ENCODE data around the gene LDB2.

The LDB2 gene

GRCh38 chr4:16897991-16898827 is at the start of gene LDB2:
TSS of gene LDB2 (minus strand) at chr4:16898645.
- peaks cover 82% of the 10 kb centered on the region for H3K4me1 Mint-ChIP-seq
- peak; percentile 69 for DNase-seq

GRCh38 chr4:16942491-16942890 is 44.0 kb upstream of the LDB2 start:
- Mint-ChIP-seq H3K9me3 (peaks cover 16% of the 10 kb centered on the region), H3K27ac (peak overlapping the region; percentile 22), H3K27me3 (ENCODE audit: low read depth, poor library complexity) (no peaks in the 10 kb centered on the region), H3K4me1 (peaks cover 6% of the 10 kb centered on the region), H3K36me3 (ENCODE audit: low read depth) (peaks cover 7% of the 10 kb centered on the region), H3K4me3 (no peak overlapping the region)
- TF ChIP-seq CTCF (IDR thresholded peaks at IDR 0.05), result no peak
- no peak for DNase-seq

More at GRCh38 chr4:16897991-16898827, at the start of gene LDB2:
- Mint-ChIP-seq H3K36me3 (ENCODE audit: low read depth) (no peaks in the 10 kb centered on the region), H3K4me3 (peak within 1 kb of the TSS; percentile 97), H3K27ac (peak within 1 kb of the TSS; percentile 95), H3K9me3 (no peaks in the 10 kb centered on the region), H3K27me3 (ENCODE audit: low read depth, poor library complexity) (peaks cover 2% of the 10 kb centered on the region)
- no peak for TF ChIP-seq CTCF (IDR thresholded peaks at IDR 0.05)

GRCh38 chr4:16939178-16939577 is 40.7 kb upstream of the LDB2 start:
- no peak for TF ChIP-seq CTCF (IDR thresholded peaks at IDR 0.05)
- Mint-ChIP-seq H3K27me3 (ENCODE audit: low read depth, poor library complexity) (peaks cover 3% of the 10 kb centered on the region), H3K4me3 (no peak overlapping the region), H3K27ac (no peak overlapping the region), H3K4me1 (peaks cover 6% of the 10 kb centered on the region), H3K9me3 (peaks cover 17% of the 10 kb centered on the region), H3K36me3 (ENCODE audit: low read depth) (peaks cover 7% of the 10 kb centered on the region)
- no peak for DNase-seq

- Mint-ChIP-seq H3K9me3 (peaks cover 20% of the 10 kb centered on the region), H3K4me3 (no peak overlapping the region), H3K36me3 (ENCODE audit: low read depth) (peaks cover 7% of the 10 kb centered on the region), H3K27ac (no peak overlapping the region), H3K4me1 (peaks cover 6% of the 10 kb centered on the region), H3K27me3 (ENCODE audit: low read depth, poor library complexity) (peaks cover 3% of the 10 kb centered on the region)
- no peak for DNase-seq
- no peak for TF ChIP-seq CTCF (IDR thresholded peaks at IDR 0.05)
Observed at GRCh38 chr4:16938512-16939040, 40.1 kb upstream of the LDB2 start.

- peaks cover 12% of the 10 kb centered on the region for H3K4me1 Mint-ChIP-seq
- H3K27ac Mint-ChIP-seq, result no peak overlapping the region
- TF ChIP-seq CTCF (IDR thresholded peaks at IDR 0.05), result no peak
- peaks cover 8% of the 10 kb centered on the region for H3K9me3 Mint-ChIP-seq
- no peaks in the 10 kb centered on the region for H3K36me3 Mint-ChIP-seq (ENCODE audit: low read depth)
- H3K27me3 Mint-ChIP-seq (ENCODE audit: low read depth, poor library complexity), result peaks cover 3% of the 10 kb centered on the region
- no peak overlapping the region for H3K4me3 Mint-ChIP-seq
- DNase-seq, result no peak
Observed at GRCh38 chr4:16931339-16932305, 33.2 kb upstream of the LDB2 start.

Data from nephron progenitor cell (in vitro differentiated cells).